OCI-LY7 (cell line): ENCODE data around the gene NDUFV2. TPM values are rescaled to one million over a fixed set of nuclear protein-coding genes. Genes with fewer than 3 reads are reported as not detected.

Source experiments
- BruUV-seq: library from RNA; stranded (reverse); fragments of 400-500 nt; replicated peaks from 2 replicates; lab custom pipeline; 2021; lab: Mats Ljungman, UMichigan
- CTCF ChIA-PET: fragments of 300-600 bp; sonication (Branson Sonifier 250); formaldehyde crosslinking; loops from one replicate; lab custom pipeline; 2022; ENCODE audit warnings: antibody characterized with exemption; ENCODE audit not compliant: unreplicated experiment; lab: Charles Lee
- POLR2A ChIA-PET: fragments of 300-600 bp; sonication (Branson Sonifier 250); formaldehyde crosslinking; loops from one replicate; lab custom pipeline; 2022; ENCODE audit warnings: antibody characterized with exemption; lab: Charles Lee
- DNase-seq: peaks from one replicate; pipeline ENCODE4 v3.0.0-alpha.2; 2015; ENCODE audit warnings: low spot score
- H2AFZ ChIP-seq: fragments of 200-600 bp; sonication (generic), shearing (Covaris generic); 2 replicates; pipeline ENCODE4 v1.6.1; 2014; ENCODE audit warnings: mild to moderate bottlenecking, antibody characterized with exemption, low read length, moderate library complexity
- H3K27ac ChIP-seq: fragments of 200-600 bp; sonication (generic); 2 replicates; pipeline ENCODE4 v1.5.1; 2014; ENCODE audit warnings: mixed run types, low read depth, mild to moderate bottlenecking, moderate library complexity, low read length, inconsistent platforms; ENCODE audit not compliant: poor library complexity, severe bottlenecking
- H3K36me3 ChIP-seq: fragments of 200-600 bp; sonication (generic); 2 replicates; pipeline ENCODE4 v1.6.1; 2014; ENCODE audit warnings: mild to moderate bottlenecking, antibody characterized with exemption, low read length, moderate library complexity, mixed read lengths; ENCODE audit not compliant: insufficient read depth
- H3K4me1 ChIP-seq: fragments of 200-600 bp; sonication (generic); 2 replicates; pipeline ENCODE4 v1.5.1; 2014; ENCODE audit warnings: mild to moderate bottlenecking, low read length; ENCODE audit not compliant: insufficient read depth, poor library complexity, severe bottlenecking
- H3K4me2 ChIP-seq: fragments of 200-600 bp; sonication (generic); 2 replicates; pipeline ENCODE4 v1.6.1; 2014; ENCODE audit warnings: mild to moderate bottlenecking, low read length
- H3K4me3 ChIP-seq: fragments of 200-600 bp; sonication (generic); 2 replicates; pipeline ENCODE4 v1.5.1; 2014; ENCODE audit warnings: mild to moderate bottlenecking, low read depth, low read length; ENCODE audit not compliant: poor library complexity, severe bottlenecking
- H3K79me2 ChIP-seq: fragments of 200-600 bp; sonication (generic); 2 replicates; pipeline ENCODE4 v1.6.1; 2016; ENCODE audit warnings: low read depth, mild to moderate bottlenecking, low read length, moderate library complexity, mixed read lengths; ENCODE audit not compliant: insufficient read depth
- H3K9me2 ChIP-seq: fragments of 200-600 bp; sonication (generic); 2 replicates; pipeline ENCODE4 v1.6.1; 2016; ENCODE audit warnings: mild to moderate bottlenecking, low read length, mixed read lengths; ENCODE audit not compliant: insufficient read depth
- H3K9me3 ChIP-seq: fragments of 200-600 bp; sonication (generic); 2 replicates; pipeline ENCODE4 v1.6.1; 2014; ENCODE audit warnings: mild to moderate bottlenecking, mixed run types, low read length, mixed read lengths
- H4K20me1 ChIP-seq: fragments of 200-600 bp; sonication (generic); 2 replicates; pipeline ENCODE4 v1.6.1; 2014; ENCODE audit warnings: mild to moderate bottlenecking, antibody characterized with exemption, low read length, moderate library complexity, mixed read lengths; ENCODE audit not compliant: insufficient read depth
- CTCF ChIP-seq: fragments of 200-600 bp; sonication (generic); conservative IDR thresholded peaks from 2 replicates; pipeline ENCODE4 v1.5.1; 2014; ENCODE audit warnings: mild to moderate bottlenecking, antibody characterized with exemption, low read length, moderate library complexity, mixed read lengths
- EZH2phosphoT487 ChIP-seq: fragments of 200-600 bp; sonication (generic); IDR thresholded peaks from 2 replicates; pipeline ENCODE4 v1.6.1; 2018; ENCODE audit warnings: low read depth, borderline replicate concordance, mild to moderate bottlenecking, mixed run types, antibody characterized with exemption, low read length, moderate library complexity, mixed read lengths
- intact Hi-C: fragments of 100-400 bp; cut with micrococcal nuclease; formaldehyde crosslinking; loops from one replicate; pipeline ENCODE4 v1.10.0; 2022; ENCODE audit not compliant: unreplicated experiment
- total RNA-seq, 2 experiments: library from RNA; depleted of rRNA in 1 of 2; stranded (reverse); fragments of >200 nt in 1 of 2; shearing (Covaris generic) in 1 of 2; gene quantifications; 2 replicates each; pipeline ENCODE4 v1.2.3, GENCODE V29; 2014 to 2022

The NDUFV2 gene
- total RNA-seq, 2 experiments from 2014 or later, result 185 to 201 TPM

- POLR2A ChIA-PET, result interaction anchor here (0.6 to 1.6 kb wide), 6 partner anchors 10 to 379 kb away, joined by 3 to 10 read pairs (median 3); no protein-coding TSS in a partner anchor
- peaks cover 43% of the 10 kb centered on the region for H3K36me3 ChIP-seq
- no peak for DNase-seq
- no peaks in the 10 kb centered on the region for H3K9me2 ChIP-seq
- no peaks in the 10 kb centered on the region for H4K20me1 ChIP-seq
- TF ChIP-seq CTCF, result no peak
- no peak for TF ChIP-seq EZH2phosphoT487
- intact Hi-C loops, result no loop called here
- H3K4me1 ChIP-seq, result no peaks in the 10 kb centered on the region
- H3K9me3 ChIP-seq, result peaks cover 7% of the 10 kb centered on the region; the same call in 1 of the 2 replicates
- no peak overlapping the region for H3K4me3 ChIP-seq
- H3K4me2 ChIP-seq, result no peak overlapping the region
- no TSS peak for BruUV-seq
- H3K27ac ChIP-seq, result no peak overlapping the region
- CTCF ChIA-PET, result no interaction called here
- peaks cover 62% of the 10 kb centered on the region for H3K79me2 ChIP-seq
- no peak overlapping the region for H2AFZ ChIP-seq
These were observed 78.8 kb downstream of the NDUFV2 start for GRCh38 chr18:9181275-9181674.

- H3K79me2 ChIP-seq, result peaks cover 45% of the 10 kb centered on the region
- peaks cover 7% of the 10 kb centered on the region; the same call in 1 of the 2 replicates for H3K9me3 ChIP-seq
- no peak overlapping the region for H3K4me2 ChIP-seq
- H3K4me3 ChIP-seq, result no peak overlapping the region
- DNase-seq, result no peak
- TF ChIP-seq EZH2phosphoT487, result no peak
- no peak for TF ChIP-seq CTCF
- no TSS peak for BruUV-seq
- H3K4me1 ChIP-seq, result no peaks in the 10 kb centered on the region
- peaks cover 51% of the 10 kb centered on the region for H3K36me3 ChIP-seq
- ChIA-PET POLR2A (interaction anchor here (1.3 kb wide), 1 partner anchor 39 kb away, joined by 3 read pairs; no protein-coding TSS in a partner anchor), CTCF (no interaction called here)
- H4K20me1 ChIP-seq, result no peaks in the 10 kb centered on the region
- H3K27ac ChIP-seq, result no peak overlapping the region
- H3K9me2 ChIP-seq, result no peaks in the 10 kb centered on the region
- intact Hi-C loops, result no loop called here
- no peak overlapping the region for H2AFZ ChIP-seq
These were observed 80.4 kb downstream of the NDUFV2 start for GRCh38 chr18:9182852-9183399.

Other genes starting within 250 kb of the NDUFV2 start
- gene ANKRD12, start 34.1 kb downstream of the NDUFV2 start, total RNA-seq (2014; rRNA removed; shearing (Covaris generic)), result 65.9 and 74.5 TPM in 2 replicates
- gene ANKRD12, start 34.1 kb downstream of the NDUFV2 start, total RNA-seq (2022), result 66.5 and 67.0 TPM in 2 replicates
- 7.4 and 7.5 TPM in 2 replicates for gene TWSG1, start 232.1 kb downstream of the NDUFV2 start, total RNA-seq (2014; rRNA removed; shearing (Covaris generic))
- gene TWSG1, start 232.1 kb downstream of the NDUFV2 start, total RNA-seq (2022), result 10.9 and 11.6 TPM in 2 replicates